ENCODE results near the gene ZNF304. TPM values are rescaled to one million over a fixed set of nuclear protein-coding genes. Genes with fewer than 3 reads are reported as not detected.

ZNF304 gene
- total and polyA plus RNA-seq, 2 experiments from 2014 or later: 3.5 to 12.4 TPM

- no peak for ATAC-seq
- Mint-ChIP-seq H3K36me3 (ENCODE audit: low read depth) (no peaks in the 10 kb centered on the region), H3K27ac (peak overlapping the region; percentile 79), H3K4me3 (peak overlapping the region; percentile 94), H3K4me1 (peaks cover 13% of the 10 kb centered on the region), H3K27me3 (ENCODE audit: insufficient read depth, low read depth, poor library complexity) (peaks cover 2% of the 10 kb centered on the region), H3K9me3 (no peaks in the 10 kb centered on the region)
- Histone ChIP-seq H3K27ac (ENCODE audit: low read depth) (no peak overlapping the region), H3K79me2 (replicated peaks; ENCODE audit: insufficient read depth) (peaks cover 29% of the 10 kb centered on the region), H3K36me3 (ENCODE audit: insufficient read depth) (no peaks in the 10 kb centered on the region), H3K4me2 (peak overlapping the region; percentile 71), H3K4me1 (ENCODE audit: insufficient read depth) (0 out of 2 replicates have a peak, but pooled peaks cover 3% of the 10 kb centered on the region), H3K4me3 (peak overlapping the region; percentile 47), H2AFZ (peak overlapping the region; percentile 92), H3K9me2 (ENCODE audit: insufficient read depth) (no peaks in the 10 kb centered on the region), H4K20me1 (replicated peaks; ENCODE audit: insufficient read depth) (no peaks in the 10 kb centered on the region; the same call in 1 of the 2 replicates), H3F3A (replicated peaks; ENCODE audit: low read depth) (no peaks in the 10 kb centered on the region), H3K27me3 (ENCODE audit: insufficient read depth) (peaks cover 5% of the 10 kb centered on the region; the same call in 1 of the 2 replicates)
- DNase-seq (ENCODE audit: low spot score): peak; percentile 2
- TF ChIP-seq NANOG (IDR thresholded peaks at IDR 0.05; ENCODE audit: borderline replicate concordance) (no peak), POLR2AphosphoS5 (IDR thresholded peaks at IDR 0.05; ENCODE audit: low read depth) (no peak), ZNF114 (CRISPR knock-in tag; IDR thresholded peaks at IDR 0.05) (no peak), STAT1 (IDR thresholded peaks at IDR 0.05; ENCODE audit: unreplicated experiment) (no peak), JUNB (IDR thresholded peaks at IDR 0.05; ENCODE audit: unreplicated experiment) (no peak), CREB1 (CRISPR knock-in tag; IDR thresholded peaks at IDR 0.05; ENCODE audit: low read depth) (no peak), EZH2 (IDR thresholded peaks at IDR 0.05; ENCODE audit: low read depth, unreplicated experiment) (no peak)
- TF ChIP-seq, protein P1, sequence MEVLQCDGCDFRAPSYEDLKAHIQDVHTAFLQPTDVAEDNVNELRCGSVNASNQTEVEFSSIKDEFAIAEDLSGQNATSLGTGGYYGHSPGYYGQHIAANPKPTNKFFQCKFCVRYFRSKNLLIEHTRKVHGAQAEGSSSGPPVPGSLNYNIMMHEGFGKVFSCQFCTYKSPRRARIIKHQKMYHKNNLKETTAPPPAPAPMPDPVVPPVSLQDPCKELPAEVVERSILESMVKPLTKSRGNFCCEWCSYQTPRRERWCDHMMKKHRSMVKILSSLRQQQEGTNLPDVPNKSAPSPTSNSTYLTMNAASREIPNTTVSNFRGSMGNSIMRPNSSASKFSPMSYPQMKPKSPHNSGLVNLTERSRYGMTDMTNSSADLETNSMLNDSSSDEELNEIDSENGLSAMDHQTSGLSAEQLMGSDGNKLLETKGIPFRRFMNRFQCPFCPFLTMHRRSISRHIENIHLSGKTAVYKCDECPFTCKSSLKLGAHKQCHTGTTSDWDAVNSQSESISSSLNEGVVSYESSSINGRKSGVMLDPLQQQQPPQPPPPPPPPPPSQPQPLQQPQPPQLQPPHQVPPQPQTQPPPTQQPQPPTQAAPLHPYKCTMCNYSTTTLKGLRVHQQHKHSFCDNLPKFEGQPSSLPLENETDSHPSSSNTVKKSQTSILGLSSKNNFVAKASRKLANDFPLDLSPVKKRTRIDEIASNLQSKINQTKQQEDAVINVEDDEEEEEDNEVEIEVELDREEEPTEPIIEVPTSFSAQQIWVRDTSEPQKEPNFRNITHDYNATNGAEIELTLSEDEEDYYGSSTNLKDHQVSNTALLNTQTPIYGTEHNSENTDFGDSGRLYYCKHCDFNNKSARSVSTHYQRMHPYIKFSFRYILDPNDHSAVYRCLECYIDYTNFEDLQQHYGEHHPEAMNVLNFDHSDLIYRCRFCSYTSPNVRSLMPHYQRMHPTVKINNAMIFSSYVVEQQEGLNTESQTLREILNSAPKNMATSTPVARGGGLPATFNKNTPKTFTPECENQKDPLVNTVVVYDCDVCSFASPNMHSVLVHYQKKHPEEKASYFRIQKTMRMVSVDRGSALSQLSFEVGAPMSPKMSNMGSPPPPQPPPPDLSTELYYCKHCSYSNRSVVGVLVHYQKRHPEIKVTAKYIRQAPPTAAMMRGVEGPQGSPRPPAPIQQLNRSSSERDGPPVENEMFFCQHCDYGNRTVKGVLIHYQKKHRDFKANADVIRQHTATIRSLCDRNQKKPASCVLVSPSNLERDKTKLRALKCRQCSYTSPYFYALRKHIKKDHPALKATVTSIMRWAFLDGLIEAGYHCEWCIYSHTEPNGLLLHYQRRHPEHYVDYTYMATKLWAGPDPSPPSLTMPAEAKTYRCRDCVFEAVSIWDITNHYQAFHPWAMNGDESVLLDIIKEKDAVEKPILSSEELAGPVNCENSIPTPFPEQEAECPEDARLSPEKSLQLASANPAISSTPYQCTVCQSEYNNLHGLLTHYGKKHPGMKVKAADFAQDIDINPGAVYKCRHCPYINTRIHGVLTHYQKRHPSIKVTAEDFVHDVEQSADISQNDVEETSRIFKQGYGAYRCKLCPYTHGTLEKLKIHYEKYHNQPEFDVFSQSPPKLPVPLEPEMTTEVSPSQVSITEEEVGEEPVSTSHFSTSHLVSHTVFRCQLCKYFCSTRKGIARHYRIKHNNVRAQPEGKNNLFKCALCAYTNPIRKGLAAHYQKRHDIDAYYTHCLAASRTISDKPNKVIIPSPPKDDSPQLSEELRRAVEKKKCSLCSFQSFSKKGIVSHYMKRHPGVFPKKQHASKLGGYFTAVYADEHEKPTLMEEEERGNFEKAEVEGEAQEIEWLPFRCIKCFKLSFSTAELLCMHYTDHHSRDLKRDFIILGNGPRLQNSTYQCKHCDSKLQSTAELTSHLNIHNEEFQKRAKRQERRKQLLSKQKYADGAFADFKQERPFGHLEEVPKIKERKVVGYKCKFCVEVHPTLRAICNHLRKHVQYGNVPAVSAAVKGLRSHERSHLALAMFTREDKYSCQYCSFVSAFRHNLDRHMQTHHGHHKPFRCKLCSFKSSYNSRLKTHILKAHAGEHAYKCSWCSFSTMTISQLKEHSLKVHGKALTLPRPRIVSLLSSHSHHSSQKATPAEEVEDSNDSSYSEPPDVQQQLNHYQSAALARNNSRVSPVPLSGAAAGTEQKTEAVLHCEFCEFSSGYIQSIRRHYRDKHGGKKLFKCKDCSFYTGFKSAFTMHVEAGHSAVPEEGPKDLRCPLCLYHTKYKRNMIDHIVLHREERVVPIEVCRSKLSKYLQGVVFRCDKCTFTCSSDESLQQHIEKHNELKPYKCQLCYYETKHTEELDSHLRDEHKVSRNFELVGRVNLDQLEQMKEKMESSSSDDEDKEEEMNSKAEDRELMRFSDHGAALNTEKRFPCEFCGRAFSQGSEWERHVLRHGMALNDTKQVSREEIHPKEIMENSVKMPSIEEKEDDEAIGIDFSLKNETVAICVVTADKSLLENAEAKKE (CRISPR knock-in tag; IDR thresholded peaks at IDR 0.05): no peak
- TF ChIP-seq, protein P2, sequence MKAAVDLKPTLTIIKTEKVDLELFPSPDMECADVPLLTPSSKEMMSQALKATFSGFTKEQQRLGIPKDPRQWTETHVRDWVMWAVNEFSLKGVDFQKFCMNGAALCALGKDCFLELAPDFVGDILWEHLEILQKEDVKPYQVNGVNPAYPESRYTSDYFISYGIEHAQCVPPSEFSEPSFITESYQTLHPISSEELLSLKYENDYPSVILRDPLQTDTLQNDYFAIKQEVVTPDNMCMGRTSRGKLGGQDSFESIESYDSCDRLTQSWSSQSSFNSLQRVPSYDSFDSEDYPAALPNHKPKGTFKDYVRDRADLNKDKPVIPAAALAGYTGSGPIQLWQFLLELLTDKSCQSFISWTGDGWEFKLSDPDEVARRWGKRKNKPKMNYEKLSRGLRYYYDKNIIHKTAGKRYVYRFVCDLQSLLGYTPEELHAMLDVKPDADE (IDR thresholded peaks at IDR 0.05): no peak
These were observed 38.2 kb downstream of the ZNF304 start for GRCh38 chr19:57389194-57389729.

All from GM23338 (cell line).